Measurements from ENCODE around the gene SLC44A5.

SLC44A5 gene

GRCh38 chr1:75425001-75425650 lies 185.8 kb downstream of the SLC44A5 start:
- H3K9ac ChIP-seq (ENCODE audit: low read length), result no peak overlapping the region
- no peak overlapping the region for H3K27ac ChIP-seq (ENCODE audit: low read length)
- H3K79me2 ChIP-seq (ENCODE audit: low read length), result no peaks in the 10 kb centered on the region
- H3K4me1 ChIP-seq (ENCODE audit: low read length), result no peaks in the 10 kb centered on the region
- H2AFZ ChIP-seq (ENCODE audit: low read depth, low read length), result no peak overlapping the region
- no peaks in the 10 kb centered on the region for H3K9me3 ChIP-seq (ENCODE audit: insufficient read depth, low read length)
- H3K36me3 ChIP-seq (replicated peaks; ENCODE audit: low read depth, low read length), result no peaks in the 10 kb centered on the region
- TF ChIP-seq CTCF (IDR thresholded peaks at IDR 0.05; ENCODE audit: low read depth, low read length), result no peak
- TF ChIP-seq EZH2phosphoT487 (IDR thresholded peaks at IDR 0.05; ENCODE audit: low read depth), result no peak
- no peaks in the 10 kb centered on the region for H4K20me1 ChIP-seq (ENCODE audit: insufficient read depth, low read length)
- no peaks in the 10 kb centered on the region for H3K27me3 ChIP-seq (ENCODE audit: low read depth, low read length)
- no peak overlapping the region for H3K4me3 ChIP-seq (ENCODE audit: low read length)
- no peak overlapping the region for H3K4me2 ChIP-seq (ENCODE audit: low read length)

- Histone ChIP-seq H3K79me2 (ENCODE audit: low read length) (no peaks in the 10 kb centered on the region), H3K36me3 (replicated peaks; ENCODE audit: low read depth, low read length) (no peaks in the 10 kb centered on the region), H3K27me3 (ENCODE audit: low read depth, low read length) (no peaks in the 10 kb centered on the region), H3K4me3 (ENCODE audit: low read length) (no peak overlapping the region), H3K4me1 (ENCODE audit: low read length) (no peaks in the 10 kb centered on the region), H3K4me2 (ENCODE audit: low read length) (no peak overlapping the region), H3K27ac (ENCODE audit: low read length) (no peak overlapping the region), H4K20me1 (ENCODE audit: insufficient read depth, low read length) (no peaks in the 10 kb centered on the region), H3K9me3 (ENCODE audit: insufficient read depth, low read length) (no peaks in the 10 kb centered on the region), H2AFZ (ENCODE audit: low read depth, low read length) (no peak overlapping the region), H3K9ac (ENCODE audit: low read length) (no peak overlapping the region)
- TF ChIP-seq EZH2phosphoT487 (IDR thresholded peaks at IDR 0.05; ENCODE audit: low read depth), result no peak
- TF ChIP-seq CTCF (IDR thresholded peaks at IDR 0.05; ENCODE audit: low read depth, low read length), result no peak
These were observed 187.3 kb downstream of the SLC44A5 start for GRCh38 chr1:75423616-75424015.

- Histone ChIP-seq H4K20me1 (ENCODE audit: insufficient read depth, low read length) (no peaks in the 10 kb centered on the region), H3K27ac (ENCODE audit: low read length) (no peak overlapping the region), H3K79me2 (ENCODE audit: low read length) (no peaks in the 10 kb centered on the region), H3K9ac (ENCODE audit: low read length) (no peak overlapping the region), H2AFZ (ENCODE audit: low read depth, low read length) (no peak overlapping the region), H3K4me2 (ENCODE audit: low read length) (no peak overlapping the region), H3K4me1 (ENCODE audit: low read length) (no peaks in the 10 kb centered on the region), H3K36me3 (replicated peaks; ENCODE audit: low read depth, low read length) (no peaks in the 10 kb centered on the region), H3K4me3 (ENCODE audit: low read length) (no peak overlapping the region), H3K9me3 (ENCODE audit: insufficient read depth, low read length) (no peaks in the 10 kb centered on the region), H3K27me3 (ENCODE audit: low read depth, low read length) (no peaks in the 10 kb centered on the region)
- TF ChIP-seq EZH2phosphoT487 (IDR thresholded peaks at IDR 0.05; ENCODE audit: low read depth) (no peak), CTCF (IDR thresholded peaks at IDR 0.05; ENCODE audit: low read depth, low read length) (no peak)
These were observed 187.8 kb downstream of the SLC44A5 start for GRCh38 chr1:75423136-75423535.

- H3K4me1 ChIP-seq (ENCODE audit: low read length), result no peaks in the 10 kb centered on the region
- H3K36me3 ChIP-seq (replicated peaks; ENCODE audit: low read depth, low read length), result no peaks in the 10 kb centered on the region
- H3K9me3 ChIP-seq (ENCODE audit: insufficient read depth, low read length), result no peaks in the 10 kb centered on the region
- H2AFZ ChIP-seq (ENCODE audit: low read depth, low read length), result no peak overlapping the region
- H3K9ac ChIP-seq (ENCODE audit: low read length), result no peak overlapping the region
- H3K27me3 ChIP-seq (ENCODE audit: low read depth, low read length), result no peaks in the 10 kb centered on the region
- no peak overlapping the region for H3K27ac ChIP-seq (ENCODE audit: low read length)
- no peak overlapping the region for H3K4me2 ChIP-seq (ENCODE audit: low read length)
- no peaks in the 10 kb centered on the region for H3K79me2 ChIP-seq (ENCODE audit: low read length)
- no peak overlapping the region for H3K4me3 ChIP-seq (ENCODE audit: low read length)
- H4K20me1 ChIP-seq (ENCODE audit: insufficient read depth, low read length), result no peaks in the 10 kb centered on the region
- TF ChIP-seq CTCF (IDR thresholded peaks at IDR 0.05; ENCODE audit: low read depth, low read length) (no peak), EZH2phosphoT487 (IDR thresholded peaks at IDR 0.05; ENCODE audit: low read depth) (no peak)
These were observed 189.5 kb downstream of the SLC44A5 start for GRCh38 chr1:75421371-75421770.
